Measurements from ENCODE around the gene DNAAF3. TPM values are rescaled to one million over a fixed set of nuclear protein-coding genes. Genes with fewer than 3 reads are reported as not detected.
A peak's percentile ranks its signal among the peaks of the same experiment; 100 is the strongest.
"Not testable (repeated sequence)": the region's sequence is repeated elsewhere in the genome, so short reads cannot be mapped to it uniquely, and the experiment has no call there.

DNAAF3 gene
- total RNA-seq, 1 donor from 2014 or later, result 12.8 TPM

- no peak overlapping the region for H3K27ac ChIP-seq
- peaks cover 6% of the 10 kb centered on the region for H3K27me3 ChIP-seq (ENCODE audit: low read depth)
- H3K9me3 ChIP-seq, result no peaks in the 10 kb centered on the region
- peaks cover 6% of the 10 kb centered on the region for H3K4me1 ChIP-seq
- TF ChIP-seq, protein P1, sequence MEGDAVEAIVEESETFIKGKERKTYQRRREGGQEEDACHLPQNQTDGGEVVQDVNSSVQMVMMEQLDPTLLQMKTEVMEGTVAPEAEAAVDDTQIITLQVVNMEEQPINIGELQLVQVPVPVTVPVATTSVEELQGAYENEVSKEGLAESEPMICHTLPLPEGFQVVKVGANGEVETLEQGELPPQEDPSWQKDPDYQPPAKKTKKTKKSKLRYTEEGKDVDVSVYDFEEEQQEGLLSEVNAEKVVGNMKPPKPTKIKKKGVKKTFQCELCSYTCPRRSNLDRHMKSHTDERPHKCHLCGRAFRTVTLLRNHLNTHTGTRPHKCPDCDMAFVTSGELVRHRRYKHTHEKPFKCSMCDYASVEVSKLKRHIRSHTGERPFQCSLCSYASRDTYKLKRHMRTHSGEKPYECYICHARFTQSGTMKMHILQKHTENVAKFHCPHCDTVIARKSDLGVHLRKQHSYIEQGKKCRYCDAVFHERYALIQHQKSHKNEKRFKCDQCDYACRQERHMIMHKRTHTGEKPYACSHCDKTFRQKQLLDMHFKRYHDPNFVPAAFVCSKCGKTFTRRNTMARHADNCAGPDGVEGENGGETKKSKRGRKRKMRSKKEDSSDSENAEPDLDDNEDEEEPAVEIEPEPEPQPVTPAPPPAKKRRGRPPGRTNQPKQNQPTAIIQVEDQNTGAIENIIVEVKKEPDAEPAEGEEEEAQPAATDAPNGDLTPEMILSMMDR (IDR thresholded peaks at IDR 0.05), result no peak
- ATAC-seq (peak; percentile 89), DNase-seq (peak; percentile 63)
- peak overlapping the region; percentile 8 for H3K4me3 ChIP-seq
- intact Hi-C loops (cut with DNase I), result no loop called here
- H3K36me3 ChIP-seq, result no peaks in the 10 kb centered on the region
Observed at GRCh38 chr19:55206664-55207500, 40.5 kb upstream of the DNAAF3 start.

DNA sequence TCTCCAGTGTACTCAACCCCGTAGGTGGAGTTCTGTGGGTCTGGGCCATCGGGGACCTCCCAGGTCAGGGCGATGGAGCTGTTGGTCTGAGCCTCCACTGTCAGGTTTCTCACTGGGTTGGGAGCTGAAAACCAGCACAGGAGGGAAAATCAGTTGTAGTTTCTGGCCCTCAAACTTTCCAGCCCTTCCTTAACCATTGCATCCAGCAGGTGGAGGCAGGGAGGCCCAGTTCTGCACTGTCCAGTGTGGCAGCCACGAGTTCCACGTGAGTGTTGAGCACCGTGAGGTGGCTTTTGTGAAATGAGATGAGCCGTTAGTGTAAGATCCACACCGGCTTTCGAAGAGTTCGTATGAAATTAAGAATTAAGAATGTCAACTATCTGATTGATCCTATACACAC, 35.8 kb upstream of the DNAAF3 start:
- H3K27ac ChIP-seq; H3K4me1 ChIP-seq; H3K27me3 ChIP-seq (ENCODE audit: low read depth); intact Hi-C loops (cut with DNase I); H3K4me3 ChIP-seq; ATAC-seq; H3K36me3 ChIP-seq; H3K9me3 ChIP-seq; DNase-seq: not testable (repeated sequence)
- TF ChIP-seq, protein P1 (IDR thresholded peaks at IDR 0.05), result peak; percentile 8

- intact Hi-C loops (cut with DNase I), result no loop called here
- H3K27me3 ChIP-seq (ENCODE audit: low read depth), result peaks cover 9% of the 10 kb centered on the region
- DNase-seq (no peak), ATAC-seq (no peak)
- TF ChIP-seq, protein P1 (IDR thresholded peaks at IDR 0.05), result no peak
- H3K27ac ChIP-seq, result no peak overlapping the region
- H3K36me3 ChIP-seq, result no peaks in the 10 kb centered on the region
- H3K9me3 ChIP-seq, result no peaks in the 10 kb centered on the region
- no peaks in the 10 kb centered on the region for H3K4me1 ChIP-seq
- no peak overlapping the region for H3K4me3 ChIP-seq
Observed at GRCh38 chr19:55199620-55200204, 33.3 kb upstream of the DNAAF3 start.

DNA sequence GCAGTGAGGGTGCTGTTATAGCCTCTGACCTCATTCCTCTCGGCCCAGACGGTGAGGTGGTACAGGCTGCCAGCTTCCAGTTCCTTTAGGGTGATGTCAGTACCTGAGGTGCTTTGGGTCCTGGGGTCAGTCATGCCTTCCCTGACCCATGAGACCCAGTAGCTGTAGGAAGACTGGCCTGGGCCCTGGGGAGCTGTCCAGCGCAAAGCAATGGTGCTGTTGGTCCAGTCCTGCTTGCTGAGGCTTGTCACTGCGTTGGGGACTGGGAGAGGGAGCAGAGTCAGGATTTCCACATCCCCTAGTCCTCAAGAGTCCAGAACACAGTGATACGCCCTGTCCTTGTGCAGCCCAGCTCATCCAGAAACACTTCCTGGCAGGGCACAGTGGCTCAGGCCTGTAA, 32.2 kb upstream of the DNAAF3 start:
- Histone ChIP-seq H3K27me3 (ENCODE audit: low read depth) (peaks cover 9% of the 10 kb centered on the region), H3K4me3 (no peak overlapping the region), H3K36me3 (no peaks in the 10 kb centered on the region), H3K27ac (no peak overlapping the region), H3K4me1 (no peaks in the 10 kb centered on the region), H3K9me3 (no peaks in the 10 kb centered on the region)
- no peak for ATAC-seq
- TF ChIP-seq, protein P1 (IDR thresholded peaks at IDR 0.05), result no peak
- intact Hi-C loops (cut with DNase I), result no loop called here
- no peak for DNase-seq

DNA sequence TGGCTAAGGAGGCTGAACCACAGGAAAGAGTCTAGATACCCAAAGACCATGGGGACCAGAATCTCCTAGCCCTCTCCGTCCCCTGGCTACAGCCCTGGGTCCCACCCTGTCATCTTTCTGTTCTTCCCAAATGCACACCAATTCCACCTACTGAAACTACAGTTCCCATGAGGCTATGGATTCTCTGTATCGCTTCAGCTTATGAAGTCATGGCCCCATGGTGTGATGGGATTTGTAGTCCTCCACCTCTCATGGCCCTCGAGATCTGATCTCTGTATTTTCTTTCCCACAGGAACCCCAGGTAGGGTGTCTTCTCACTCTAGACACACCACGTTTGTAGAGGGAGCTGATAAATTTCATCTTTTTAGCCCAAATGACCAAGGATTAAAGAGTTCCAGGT, 31.1 kb upstream of the DNAAF3 start:
- H3K27me3 ChIP-seq (ENCODE audit: low read depth), result peaks cover 14% of the 10 kb centered on the region
- no peaks in the 10 kb centered on the region for H3K4me1 ChIP-seq

More for the DNA sequence above, 31.1 kb upstream of the DNAAF3 start:
- no peak for ATAC-seq
- Histone ChIP-seq H3K4me3 (no peak overlapping the region), H3K9me3 (no peaks in the 10 kb centered on the region), H3K36me3 (no peaks in the 10 kb centered on the region), H3K27ac (no peak overlapping the region)
- TF ChIP-seq, protein P1 (IDR thresholded peaks at IDR 0.05), result no peak
- DNase-seq, result no peak
- intact Hi-C loops (cut with DNase I), result no loop called here
